ENCODE measurements around the gene UBE2A. TPM values are rescaled to one million over a fixed set of nuclear protein-coding genes. Genes with fewer than 3 reads are reported as not detected.

The UBE2A gene
- total RNA-seq, 4 donors from 2014 or later, result 28.1 to 41.7 (median 35.9) TPM

DNA sequence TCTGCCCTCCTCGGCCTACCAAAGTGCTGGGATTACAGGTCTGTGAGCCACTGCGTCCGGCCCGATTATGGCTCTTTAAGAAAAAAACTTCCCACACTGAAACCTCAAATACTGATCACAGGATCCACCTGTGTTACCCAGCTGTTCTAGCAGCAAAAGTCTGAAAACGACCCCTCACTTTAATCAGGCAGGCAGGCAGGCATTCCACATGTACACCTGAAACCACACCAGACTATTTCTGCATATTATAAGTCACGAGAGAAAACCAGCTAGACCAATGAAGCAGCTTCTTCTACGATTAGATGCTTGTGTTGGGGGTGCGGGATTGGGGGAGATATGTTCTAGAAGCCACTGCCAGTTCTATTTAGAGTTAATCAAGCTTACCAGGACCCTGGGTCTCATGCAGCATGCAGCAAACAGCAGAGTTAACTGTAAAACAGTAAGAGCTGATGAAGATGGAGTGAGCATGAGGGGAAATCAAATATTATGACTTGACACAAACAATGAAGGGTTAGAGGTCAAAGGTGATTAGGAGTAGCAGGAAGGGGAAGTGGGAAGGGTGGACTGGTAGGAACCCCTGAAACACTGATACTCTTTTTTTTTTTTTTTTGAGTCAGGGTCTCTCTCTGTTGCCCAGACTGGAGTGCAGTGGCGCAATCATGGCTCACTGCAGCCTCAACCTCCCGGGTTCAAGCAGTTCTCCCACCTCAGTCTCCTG, 50.7 kb downstream of the UBE2A start:
- intact Hi-C loops (cut with DNase I; ENCODE audit: low total_unique reads) (no loop called here), in situ Hi-C loops (cut with MboI; ENCODE audit: low sequenced_read_pairs in 4 of 4) (loop anchor here in 1 of 4 donors (25.0 kb wide), 1 partner anchor 112 kb away; no protein-coding TSS in a partner anchor)
- TF ChIP-seq POLR2A (IDR thresholded peaks at IDR 0.05), result no peak
- TF ChIP-seq, protein P1, sequence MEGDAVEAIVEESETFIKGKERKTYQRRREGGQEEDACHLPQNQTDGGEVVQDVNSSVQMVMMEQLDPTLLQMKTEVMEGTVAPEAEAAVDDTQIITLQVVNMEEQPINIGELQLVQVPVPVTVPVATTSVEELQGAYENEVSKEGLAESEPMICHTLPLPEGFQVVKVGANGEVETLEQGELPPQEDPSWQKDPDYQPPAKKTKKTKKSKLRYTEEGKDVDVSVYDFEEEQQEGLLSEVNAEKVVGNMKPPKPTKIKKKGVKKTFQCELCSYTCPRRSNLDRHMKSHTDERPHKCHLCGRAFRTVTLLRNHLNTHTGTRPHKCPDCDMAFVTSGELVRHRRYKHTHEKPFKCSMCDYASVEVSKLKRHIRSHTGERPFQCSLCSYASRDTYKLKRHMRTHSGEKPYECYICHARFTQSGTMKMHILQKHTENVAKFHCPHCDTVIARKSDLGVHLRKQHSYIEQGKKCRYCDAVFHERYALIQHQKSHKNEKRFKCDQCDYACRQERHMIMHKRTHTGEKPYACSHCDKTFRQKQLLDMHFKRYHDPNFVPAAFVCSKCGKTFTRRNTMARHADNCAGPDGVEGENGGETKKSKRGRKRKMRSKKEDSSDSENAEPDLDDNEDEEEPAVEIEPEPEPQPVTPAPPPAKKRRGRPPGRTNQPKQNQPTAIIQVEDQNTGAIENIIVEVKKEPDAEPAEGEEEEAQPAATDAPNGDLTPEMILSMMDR (IDR thresholded peaks at IDR 0.05 in 4 of 5, conservative IDR thresholded peaks at IDR 0.05 in 1 of 5), result no peak
- Histone ChIP-seq H3K9me3 (no peaks in the 10 kb centered on the region), H3K36me3 (no peaks in the 10 kb centered on the region), H3K27me3 (no peaks in the 10 kb centered on the region), H3K27ac (no peak overlapping the region), H3K4me1 (no peaks in the 10 kb centered on the region), H3K4me3 (no peak overlapping the region)
- no peak for ATAC-seq
- no peak for DNase-seq

DNA sequence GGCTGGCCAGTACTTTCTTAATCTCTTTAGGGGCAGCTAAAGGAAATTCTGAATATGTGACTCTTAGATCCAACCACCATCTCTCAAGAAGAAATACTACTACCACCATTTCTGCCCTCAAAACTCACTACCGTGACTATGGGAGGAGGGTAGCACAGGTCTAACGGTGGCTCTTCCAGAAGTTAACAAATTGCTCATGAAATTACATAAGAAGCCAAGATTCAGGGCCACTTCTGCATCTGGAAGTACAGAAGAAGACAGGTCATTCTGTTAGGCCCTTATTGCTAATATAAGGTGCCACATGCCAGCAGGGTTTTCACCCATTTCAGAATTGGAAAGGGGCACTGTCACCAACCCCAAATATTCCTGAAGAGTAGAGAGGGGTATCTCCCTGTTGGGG, 51.5 kb downstream of the UBE2A start:
- Histone ChIP-seq H3K27ac (no peak overlapping the region), H3K4me3 (no peak overlapping the region), H3K9me3 (no peaks in the 10 kb centered on the region), H3K4me1 (no peaks in the 10 kb centered on the region), H3K27me3 (no peaks in the 10 kb centered on the region), H3K36me3 (no peaks in the 10 kb centered on the region)
- ATAC-seq (no peak), DNase-seq (no peak)
- TF ChIP-seq, protein P1 (IDR thresholded peaks at IDR 0.05 in 4 of 5, conservative IDR thresholded peaks at IDR 0.05 in 1 of 5), result no peak
- no peak for TF ChIP-seq POLR2A (IDR thresholded peaks at IDR 0.05)
- intact Hi-C loops (cut with DNase I; ENCODE audit: low total_unique reads) (no loop called here), in situ Hi-C loops (cut with MboI; ENCODE audit: low sequenced_read_pairs in 4 of 4) (no loop called here)

Other genes with a start within 250 kb of the UBE2A start
- gene SLC25A43, start 175.2 kb upstream of the UBE2A start, total RNA-seq, result 1 to 10 TPM in 3 of 4 donors, under 1 TPM in 1; 0.87 to 2.7 (median 1.8) TPM
- 10 to 100 TPM; 38.2 to 65.3 (median 52.2) TPM for gene SLC25A5, start 106.1 kb upstream of the UBE2A start, total RNA-seq
- gene STEEP1, start 9.2 kb upstream of the UBE2A start, total RNA-seq, result 10 to 100 TPM; 15.3 to 38.0 (median 17.3) TPM
- 1 to 10 TPM; 2.5 to 5.1 (median 4.3) TPM for gene NKRF, start 31.9 kb downstream of the UBE2A start, total RNA-seq
- gene SEPTIN6, start 118.6 kb downstream of the UBE2A start, total RNA-seq, result 10 to 100 TPM in 1 of 4 donors, 1 to 10 TPM in 3; 1.2 to 11.1 (median 3.5) TPM
- under 1 TPM in 1 of 4 donors, not detected in 3; 0.76 TPM for gene SOWAHD, start 184.0 kb downstream of the UBE2A start, total RNA-seq
- gene RPL39, start 217.1 kb downstream of the UBE2A start, total RNA-seq, result 1,000 to 10,000 TPM; 3,033 to 5,904 (median 3,913) TPM